OCI-LY3 (cell line): ENCODE results near the gene SLX4.

Source experiments
- CTCF ChIP-seq: fragments of 200-600, 300-600 bp; sonication (generic); IDR thresholded peaks from 2 replicates; pipeline ENCODE4 v1.5.1; 2014; ENCODE audit warnings: antibody characterized with exemption, low read length, low read depth
- EZH2phosphoT487 ChIP-seq: fragments of 200-600 bp; shearing (Covaris generic); IDR thresholded peaks from 2 replicates; pipeline ENCODE4 v1.6.1; 2018; ENCODE audit warnings: antibody characterized with exemption, mixed run types, low read depth

DNA sequence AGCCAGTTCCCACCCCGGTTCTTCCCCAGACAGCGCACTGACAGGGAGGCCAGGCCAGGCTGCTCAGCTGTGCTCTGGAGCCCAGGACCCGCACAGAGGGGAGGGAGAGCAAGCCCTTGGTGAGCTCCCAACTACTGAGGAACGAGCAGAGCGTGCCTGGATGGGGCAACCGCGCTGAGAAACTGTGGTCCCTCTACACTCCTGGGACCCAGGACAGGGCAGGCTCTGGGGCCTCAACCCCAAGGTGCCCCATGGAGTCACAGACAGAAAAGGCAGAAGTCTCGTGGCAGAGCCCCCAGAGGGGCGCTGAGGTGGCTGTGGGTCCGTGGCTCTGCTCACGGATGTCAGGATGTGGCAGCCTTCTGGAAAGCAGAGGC is 16.3 kb downstream of the SLX4 start:
- TF ChIP-seq CTCF (no peak), EZH2phosphoT487 (no peak)
